HL-60 (cell line): Measurements from ENCODE around the gene GMDS.

Source experiments
- DNase-seq, 2 experiments: peaks; one replicate each; pipeline ENCODE4 v3.0.0-alpha.2; 2010 to 2020; ENCODE audit warnings: low read depth in 1 of 2, low spot score in 1 of 2
- H3K27ac ChIP-seq: fragments of 250-450 bp; sonication (Bioruptor Pico); replicated peaks from 2 replicates; pipeline ENCODE4 v1.5.1; 2020; ENCODE audit warnings: mild to moderate bottlenecking, moderate library complexity
- H3K27me3 ChIP-seq: fragments of 250-450 bp; sonication (Bioruptor Pico); 2 replicates; pipeline ENCODE4 v1.5.1; 2021; ENCODE audit warnings: mild to moderate bottlenecking, moderate library complexity; ENCODE audit not compliant: insufficient read depth, poor library complexity, severe bottlenecking
- H3K4me3 ChIP-seq: replicated peaks from 2 replicates; pipeline ENCODE4 v1.5.1; 2011; ENCODE audit warnings: mild to moderate bottlenecking, control low read depth, low read length; ENCODE audit not compliant: insufficient read depth
- GABPA ChIP-seq: IDR thresholded peaks from 2 replicates; pipeline ENCODE4 v1.6.1; 2012; ENCODE audit warnings: low read depth
- POLR2AphosphoS5 ChIP-seq: IDR thresholded peaks from 2 replicates; pipeline ENCODE4 v1.6.1; 2012; ENCODE audit warnings: low read depth
- SPI1 ChIP-seq: IDR thresholded peaks from 2 replicates; pipeline ENCODE4 v1.6.1; 2012; ENCODE audit warnings: low read depth, mild to moderate bottlenecking, borderline replicate concordance
- TF ChIP-seq, protein P1 (sequence below): IDR thresholded peaks from one replicate; pipeline ENCODE4 v1.5.1; 2011; ENCODE audit warnings: low read length, control low read depth, inconsistent platforms; ENCODE audit not compliant: insufficient read depth
- TF ChIP-seq, protein P2 (sequence below): IDR thresholded peaks from 2 replicates; pipeline ENCODE4 v1.6.1; 2012; ENCODE audit warnings: low read depth; ENCODE audit not compliant: insufficient replicate concordance

The GMDS gene

DNA sequence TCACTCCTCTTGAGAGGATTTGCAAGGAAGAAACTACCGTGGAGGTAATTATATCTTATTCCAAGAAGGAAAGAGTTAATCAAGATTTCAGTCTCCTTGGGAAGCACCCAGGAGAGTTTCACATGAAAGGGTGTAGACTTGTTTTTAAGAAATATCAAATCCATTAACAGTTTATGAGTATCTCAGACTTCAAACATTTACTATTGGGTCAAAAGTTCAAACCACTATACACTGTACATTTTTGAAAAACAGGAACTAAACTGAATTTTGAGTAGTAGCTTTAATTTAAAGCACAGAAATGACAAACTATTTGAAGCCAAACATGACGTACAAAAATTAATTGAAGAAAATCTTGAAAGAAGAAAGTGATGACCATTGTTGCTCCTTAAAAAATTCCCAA, 471.7 kb downstream of the GMDS start:
- Histone ChIP-seq H3K27ac (no peak overlapping the region), H3K27me3 (no peaks in the 10 kb centered on the region), H3K4me3 (no peak overlapping the region)
- no peak for DNase-seq
- TF ChIP-seq, protein P1, sequence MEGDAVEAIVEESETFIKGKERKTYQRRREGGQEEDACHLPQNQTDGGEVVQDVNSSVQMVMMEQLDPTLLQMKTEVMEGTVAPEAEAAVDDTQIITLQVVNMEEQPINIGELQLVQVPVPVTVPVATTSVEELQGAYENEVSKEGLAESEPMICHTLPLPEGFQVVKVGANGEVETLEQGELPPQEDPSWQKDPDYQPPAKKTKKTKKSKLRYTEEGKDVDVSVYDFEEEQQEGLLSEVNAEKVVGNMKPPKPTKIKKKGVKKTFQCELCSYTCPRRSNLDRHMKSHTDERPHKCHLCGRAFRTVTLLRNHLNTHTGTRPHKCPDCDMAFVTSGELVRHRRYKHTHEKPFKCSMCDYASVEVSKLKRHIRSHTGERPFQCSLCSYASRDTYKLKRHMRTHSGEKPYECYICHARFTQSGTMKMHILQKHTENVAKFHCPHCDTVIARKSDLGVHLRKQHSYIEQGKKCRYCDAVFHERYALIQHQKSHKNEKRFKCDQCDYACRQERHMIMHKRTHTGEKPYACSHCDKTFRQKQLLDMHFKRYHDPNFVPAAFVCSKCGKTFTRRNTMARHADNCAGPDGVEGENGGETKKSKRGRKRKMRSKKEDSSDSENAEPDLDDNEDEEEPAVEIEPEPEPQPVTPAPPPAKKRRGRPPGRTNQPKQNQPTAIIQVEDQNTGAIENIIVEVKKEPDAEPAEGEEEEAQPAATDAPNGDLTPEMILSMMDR, result no peak
- TF ChIP-seq, protein P2, sequence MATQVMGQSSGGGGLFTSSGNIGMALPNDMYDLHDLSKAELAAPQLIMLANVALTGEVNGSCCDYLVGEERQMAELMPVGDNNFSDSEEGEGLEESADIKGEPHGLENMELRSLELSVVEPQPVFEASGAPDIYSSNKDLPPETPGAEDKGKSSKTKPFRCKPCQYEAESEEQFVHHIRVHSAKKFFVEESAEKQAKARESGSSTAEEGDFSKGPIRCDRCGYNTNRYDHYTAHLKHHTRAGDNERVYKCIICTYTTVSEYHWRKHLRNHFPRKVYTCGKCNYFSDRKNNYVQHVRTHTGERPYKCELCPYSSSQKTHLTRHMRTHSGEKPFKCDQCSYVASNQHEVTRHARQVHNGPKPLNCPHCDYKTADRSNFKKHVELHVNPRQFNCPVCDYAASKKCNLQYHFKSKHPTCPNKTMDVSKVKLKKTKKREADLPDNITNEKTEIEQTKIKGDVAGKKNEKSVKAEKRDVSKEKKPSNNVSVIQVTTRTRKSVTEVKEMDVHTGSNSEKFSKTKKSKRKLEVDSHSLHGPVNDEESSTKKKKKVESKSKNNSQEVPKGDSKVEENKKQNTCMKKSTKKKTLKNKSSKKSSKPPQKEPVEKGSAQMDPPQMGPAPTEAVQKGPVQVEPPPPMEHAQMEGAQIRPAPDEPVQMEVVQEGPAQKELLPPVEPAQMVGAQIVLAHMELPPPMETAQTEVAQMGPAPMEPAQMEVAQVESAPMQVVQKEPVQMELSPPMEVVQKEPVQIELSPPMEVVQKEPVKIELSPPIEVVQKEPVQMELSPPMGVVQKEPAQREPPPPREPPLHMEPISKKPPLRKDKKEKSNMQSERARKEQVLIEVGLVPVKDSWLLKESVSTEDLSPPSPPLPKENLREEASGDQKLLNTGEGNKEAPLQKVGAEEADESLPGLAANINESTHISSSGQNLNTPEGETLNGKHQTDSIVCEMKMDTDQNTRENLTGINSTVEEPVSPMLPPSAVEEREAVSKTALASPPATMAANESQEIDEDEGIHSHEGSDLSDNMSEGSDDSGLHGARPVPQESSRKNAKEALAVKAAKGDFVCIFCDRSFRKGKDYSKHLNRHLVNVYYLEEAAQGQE, result no peak
- TF ChIP-seq GABPA (no peak), SPI1 (no peak), POLR2AphosphoS5 (no peak)

DNA sequence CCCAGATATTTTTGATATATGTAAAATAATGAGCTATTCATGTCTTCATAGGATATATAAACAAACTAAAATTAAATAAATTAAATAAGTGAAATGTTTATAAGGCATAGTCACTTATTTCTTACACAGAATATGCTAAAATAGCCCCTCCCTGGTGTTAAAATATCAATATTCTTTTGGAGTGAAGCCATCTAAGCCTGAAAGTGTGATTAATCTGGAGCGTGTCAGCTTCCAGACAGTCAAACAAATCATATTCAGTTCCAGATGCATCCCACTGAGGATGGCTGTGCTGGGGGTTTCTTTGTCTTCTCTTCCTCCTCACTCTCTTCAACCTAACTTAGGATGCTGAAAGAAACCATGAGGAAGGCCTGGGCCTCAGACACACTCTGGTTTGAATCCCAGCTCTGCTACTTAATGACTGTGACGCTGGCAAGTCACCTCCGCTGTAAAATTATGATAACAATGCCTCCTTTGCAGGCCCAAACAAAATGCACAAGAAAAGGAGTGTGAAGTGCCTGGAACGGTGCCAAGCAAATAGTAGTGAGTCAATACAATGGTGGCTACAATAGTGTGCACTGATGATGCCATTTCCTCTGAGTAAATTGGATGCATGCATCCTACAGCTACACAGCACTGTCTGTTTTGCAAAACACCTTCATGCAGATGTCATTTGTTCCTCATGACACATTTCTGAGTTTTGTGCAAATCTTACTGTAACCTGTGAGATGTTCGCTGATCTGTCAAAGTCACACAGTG, 474.3 kb downstream of the GMDS start:
- H3K27me3 ChIP-seq, result no peaks in the 10 kb centered on the region
- H3K4me3 ChIP-seq, result no peak overlapping the region
- no peak for DNase-seq
- TF ChIP-seq, protein P2, result no peak
- no peak for TF ChIP-seq POLR2AphosphoS5
- H3K27ac ChIP-seq, result no peak overlapping the region

DNA sequence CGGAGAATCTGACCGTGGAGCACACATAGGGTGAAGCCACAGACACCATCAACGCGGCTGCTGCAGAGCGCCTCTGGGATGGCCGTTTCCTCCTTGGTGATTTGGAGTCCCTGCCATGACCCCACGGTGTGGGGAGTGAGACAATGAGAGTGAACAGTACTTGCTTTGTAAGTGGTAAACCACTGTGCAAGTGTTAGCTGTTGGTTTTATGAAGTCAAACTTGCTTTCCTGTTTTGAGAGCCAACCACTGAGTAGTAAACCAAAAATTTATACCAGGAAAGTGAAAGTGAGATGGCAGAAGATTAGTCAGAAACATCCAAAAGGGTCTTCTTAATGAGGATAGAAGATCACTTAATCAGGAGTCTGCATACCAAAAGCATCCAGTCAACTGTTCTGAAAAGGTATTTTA, 475.0 kb downstream of the GMDS start:
- no peaks in the 10 kb centered on the region for H3K27me3 ChIP-seq
- no peak overlapping the region for H3K27ac ChIP-seq
- no peak for DNase-seq
- H3K4me3 ChIP-seq, result no peak overlapping the region
- TF ChIP-seq GABPA (no peak), POLR2AphosphoS5 (no peak), SPI1 (no peak)
- TF ChIP-seq, protein P2, result no peak
- TF ChIP-seq, protein P1, result no peak
